Measurements from ENCODE around the gene DMD. TPM values are rescaled to one million over a fixed set of nuclear protein-coding genes. Genes with fewer than 3 reads are reported as not detected.

Gene DMD
- total RNA-seq, 4 donors from 2014 or later = 2.2 to 26.7 (median 7.8) TPM

- Histone ChIP-seq H3K4me1 (no peaks in the 10 kb centered on the region), H3K4me3 (no peak overlapping the region), H3K27ac (no peak overlapping the region), H3K27me3 (no peaks in the 10 kb centered on the region), H3K9me3 (no peaks in the 10 kb centered on the region), H3K36me3 (no peaks in the 10 kb centered on the region)
- WGBS, 2 donors = 43 to 83% methylated on average over 2 to 3 of the region's 3 CpGs
- intact Hi-C loops (cut with DNase I) = no loop called here
- DNase-seq = no peak
- TF ChIP-seq CTCF (IDR thresholded peaks at IDR 0.05) = no peak
- TF ChIP-seq POLR2A (IDR thresholded peaks at IDR 0.05) = no peak
Measured at GRCh38 chrX:32489125-32489524, 722.2 kb downstream of the DMD start.

- DNase-seq = no peak
- Histone ChIP-seq H3K27me3 (no peaks in the 10 kb centered on the region), H3K27ac (no peak overlapping the region), H3K4me1 (no peaks in the 10 kb centered on the region), H3K9me3 (no peaks in the 10 kb centered on the region), H3K36me3 (no peaks in the 10 kb centered on the region), H3K4me3 (no peak overlapping the region)
- WGBS, 2 donors = 35 to 36% methylated on average over 3 of the region's 3 CpGs
- peak in 1 of 6 experiments; percentile 24 for TF ChIP-seq CTCF (IDR thresholded peaks at IDR 0.05)
- no peak for TF ChIP-seq POLR2A (IDR thresholded peaks at IDR 0.05)
- intact Hi-C loops (cut with DNase I) = no loop called here
Measured at GRCh38 chrX:32483534-32484136, 727.7 kb downstream of the DMD start.

GRCh38 chrX:32480019-32480418 is 731.3 kb downstream of the DMD start:
- 69 to 79% methylated on average over 2 of the region's 2 CpGs for WGBS, 2 donors
- DNase-seq = no peak
- no peaks in the 10 kb centered on the region for H3K4me1 ChIP-seq
- no peak overlapping the region for H3K27ac ChIP-seq
- no peak overlapping the region for H3K4me3 ChIP-seq
- H3K27me3 ChIP-seq = no peaks in the 10 kb centered on the region
- intact Hi-C loops (cut with DNase I) = no loop called here
- H3K9me3 ChIP-seq = no peaks in the 10 kb centered on the region
- no peaks in the 10 kb centered on the region for H3K36me3 ChIP-seq
- TF ChIP-seq CTCF (IDR thresholded peaks at IDR 0.05) = no peak
- no peak for TF ChIP-seq POLR2A (IDR thresholded peaks at IDR 0.05)

- Histone ChIP-seq H3K27ac (no peak overlapping the region), H3K9me3 (no peaks in the 10 kb centered on the region), H3K4me1 (no peaks in the 10 kb centered on the region), H3K27me3 (no peaks in the 10 kb centered on the region), H3K36me3 (no peaks in the 10 kb centered on the region), H3K4me3 (no peak overlapping the region)
- no peak for TF ChIP-seq CTCF (IDR thresholded peaks at IDR 0.05)
- TF ChIP-seq POLR2A (IDR thresholded peaks at IDR 0.05) = no peak
- WGBS, 2 donors = 41 to 55% methylated on average over 3 of the region's 3 CpGs
- DNase-seq = no peak
- intact Hi-C loops (cut with DNase I) = no loop called here
Measured at GRCh38 chrX:32472364-32472763, 739.0 kb downstream of the DMD start.

GRCh38 chrX:32455704-32456103 is 755.6 kb downstream of the DMD start:
- no peak for DNase-seq
- 72 to 95% methylated on average over 2 of the region's 2 CpGs for WGBS, 2 donors
- no peak overlapping the region for H3K4me3 ChIP-seq
- no peak overlapping the region for H3K27ac ChIP-seq
- H3K36me3 ChIP-seq = no peaks in the 10 kb centered on the region
- no peaks in the 10 kb centered on the region for H3K27me3 ChIP-seq
- H3K4me1 ChIP-seq = no peaks in the 10 kb centered on the region
- no peak for TF ChIP-seq CTCF (IDR thresholded peaks at IDR 0.05)
- no peak for TF ChIP-seq POLR2A (IDR thresholded peaks at IDR 0.05)
- intact Hi-C loops (cut with DNase I) = no loop called here
- no peaks in the 10 kb centered on the region for H3K9me3 ChIP-seq
